Activated naive CD4-positive, alpha-beta T cell treated with anti-CD3 and anti-CD28 coated beads, Interleukin-2, amount 50 U/mL, for 72 hours (primary cell): ENCODE measurements around the gene SMIM23. TPM values are rescaled to one million over a fixed set of nuclear protein-coding genes. Genes with fewer than 3 reads are reported as not detected.
"Not testable (repeated sequence)": the region's sequence is repeated elsewhere in the genome, so short reads cannot be mapped to it uniquely, and the experiment has no call there.

ENCODE experiments used
- ATAC-seq, 2 donors: fragments of 150-1000 bp; cut with Tn5 transposase; 2 replicates each; pipeline ENCODE4 v1.10.0; 2021; ENCODE audit warnings: mild to moderate bottlenecking in 2 of 2, moderate library complexity in 2 of 2
- DNase-seq, 2 donors: peaks; one replicate each; pipeline ENCODE4 v3.0.0; 2021 to 2022; ENCODE audit warnings: low spot score in 2 of 2
- H3K27ac Mint-ChIP-seq, 2 donors: one replicate each; pipeline ENCODE4 v1.8.0; 2022; ENCODE audit warnings: mild to moderate bottlenecking in 2 of 2, mixed read lengths in 2 of 2
- H3K36me3 Mint-ChIP-seq, 2 donors: one replicate each; pipeline ENCODE4 v1.8.0; 2022; ENCODE audit warnings: mixed read lengths in 2 of 2
- H3K9me3 Mint-ChIP-seq, 2 donors: one replicate each; pipeline ENCODE4 v1.8.0; 2022; ENCODE audit warnings: mixed read lengths in 2 of 2
- total RNA-seq, 2 donors: library from RNA; stranded (reverse); gene quantifications; one replicate each; pipeline ENCODE4 v1.2.3, GENCODE V29; 2022

The SMIM23 gene
- total RNA-seq, 2 donors from 2014 or later, result not detected

GRCh38 chr5:171762903-171763302 is 22.7 kb upstream of the SMIM23 start:
- Mint-ChIP-seq H3K27ac (no peak overlapping the region), H3K36me3 (peaks cover 6 to 16% of the 10 kb centered on the region in 2 donors), H3K9me3 (peaks cover 16 to 26% of the 10 kb centered on the region in 2 donors)
- no peak for DNase-seq
- no peak for ATAC-seq

- ATAC-seq, result no peak
- no peak overlapping the region for H3K27ac Mint-ChIP-seq
These were observed 21.4 kb upstream of the SMIM23 start for GRCh38 chr5:171764265-171764664.

GRCh38 chr5:171766875-171767274 is 18.7 kb upstream of the SMIM23 start:
- DNase-seq, result no peak
- no peak overlapping the region for H3K27ac Mint-ChIP-seq
- peaks cover 10 to 19% of the 10 kb centered on the region in 2 donors for H3K9me3 Mint-ChIP-seq
- no peak for ATAC-seq
- H3K36me3 Mint-ChIP-seq, result peaks cover 6% of the 10 kb centered on the region in 2 donors

More at GRCh38 chr5:171764265-171764664, 21.4 kb upstream of the SMIM23 start:
- Mint-ChIP-seq H3K9me3 (peaks cover 10 to 19% of the 10 kb centered on the region in 2 donors), H3K36me3 (peaks cover 6% of the 10 kb centered on the region in 2 donors)
- DNase-seq, result no peak

- Mint-ChIP-seq H3K36me3 (peaks cover 6% of the 10 kb centered on the region in 2 donors), H3K27ac (peak overlapping the region in 1 of 2 donors; percentile 44), H3K9me3 (peaks cover 10 to 19% of the 10 kb centered on the region in 2 donors)
- no peak for DNase-seq
- no peak for ATAC-seq
These were observed 15.5 kb upstream of the SMIM23 start for GRCh38 chr5:171770153-171770552.

- no peaks in the 10 kb centered on the region for H3K36me3 Mint-ChIP-seq
- no peak for DNase-seq
- ATAC-seq, result no peak
- H3K9me3 Mint-ChIP-seq, result peaks cover 7% of the 10 kb centered on the region in 2 donors
- H3K27ac Mint-ChIP-seq, result no peak overlapping the region
These were observed 13.8 kb upstream of the SMIM23 start for GRCh38 chr5:171771856-171772255.

- Mint-ChIP-seq H3K9me3 (no peaks in the 10 kb centered on the region), H3K27ac (no peak overlapping the region), H3K36me3 (no peaks in the 10 kb centered on the region)
- no peak for ATAC-seq
- DNase-seq, result no peak
These were observed 12.5 kb upstream of the SMIM23 start for GRCh38 chr5:171773106-171773505.

- no peak for ATAC-seq
These were observed 11.2 kb upstream of the SMIM23 start for GRCh38 chr5:171774418-171774817.

GRCh38 chr5:171776213-171776612 is 9.4 kb upstream of the SMIM23 start:
- DNase-seq (no peak), ATAC-seq (no peak)
- no peaks in the 10 kb centered on the region for H3K9me3 Mint-ChIP-seq
- H3K36me3 Mint-ChIP-seq, result no peaks in the 10 kb centered on the region
- H3K27ac Mint-ChIP-seq, result no peak overlapping the region

More at GRCh38 chr5:171774418-171774817, 11.2 kb upstream of the SMIM23 start:
- Mint-ChIP-seq H3K9me3 (no peaks in the 10 kb centered on the region), H3K36me3 (no peaks in the 10 kb centered on the region), H3K27ac (no peak overlapping the region)
- DNase-seq, result no peak

GRCh38 chr5:171776770-171777759 is 8.6 kb upstream of the SMIM23 start:
- no peak overlapping the region for H3K27ac Mint-ChIP-seq
- DNase-seq, result no peak
- H3K9me3 Mint-ChIP-seq, result no peaks in the 10 kb centered on the region
- no peaks in the 10 kb centered on the region for H3K36me3 Mint-ChIP-seq
- no peak for ATAC-seq

- DNase-seq, H3K9me3 Mint-ChIP-seq, ATAC-seq, H3K27ac Mint-ChIP-seq, H3K36me3 Mint-ChIP-seq: not testable (repeated sequence)
These were observed 3.9 kb upstream of the SMIM23 start for GRCh38 chr5:171781744-171782143.

GRCh38 chr5:171782332-171782966 is 3.2 kb upstream of the SMIM23 start:
- H3K9me3 Mint-ChIP-seq, result no peaks in the 10 kb centered on the region
- no peak for ATAC-seq

GRCh38 chr5:171783051-171783450 is 2.6 kb upstream of the SMIM23 start:
- no peaks in the 10 kb centered on the region for H3K36me3 Mint-ChIP-seq
- no peak overlapping the region for H3K27ac Mint-ChIP-seq
- DNase-seq (no peak), ATAC-seq (no peak)
- no peaks in the 10 kb centered on the region for H3K9me3 Mint-ChIP-seq

More at GRCh38 chr5:171782332-171782966, 3.2 kb upstream of the SMIM23 start:
- Mint-ChIP-seq H3K27ac (no peak overlapping the region), H3K36me3 (no peaks in the 10 kb centered on the region)
- DNase-seq, result no peak

GRCh38 chr5:171789353-171789752 is 3.7 kb downstream of the SMIM23 start:
- DNase-seq (no peak), ATAC-seq (no peak)
- H3K9me3 Mint-ChIP-seq, result no peaks in the 10 kb centered on the region
- H3K36me3 Mint-ChIP-seq, result no peaks in the 10 kb centered on the region
- no peak overlapping the region for H3K27ac Mint-ChIP-seq

GRCh38 chr5:171790408-171790807 is 4.8 kb downstream of the SMIM23 start:
- Mint-ChIP-seq H3K36me3 (no peaks in the 10 kb centered on the region), H3K9me3 (no peaks in the 10 kb centered on the region), H3K27ac (no peak overlapping the region)
- ATAC-seq (no peak), DNase-seq (no peak)

GRCh38 chr5:171794470-171794960 is 8.9 kb downstream of the SMIM23 start:
- DNase-seq (no peak), ATAC-seq (no peak)
- Mint-ChIP-seq H3K36me3 (no peaks in the 10 kb centered on the region), H3K9me3 (no peaks in the 10 kb centered on the region), H3K27ac (no peak overlapping the region)

GRCh38 chr5:171795381-171795780 is 9.8 kb downstream of the SMIM23 start:
- Mint-ChIP-seq H3K27ac (no peak overlapping the region), H3K36me3 (no peaks in the 10 kb centered on the region), H3K9me3 (no peaks in the 10 kb centered on the region)
- DNase-seq (no peak), ATAC-seq (no peak)

- Mint-ChIP-seq H3K27ac (no peak overlapping the region), H3K36me3 (no peaks in the 10 kb centered on the region), H3K9me3 (no peaks in the 10 kb centered on the region)
- ATAC-seq (no peak), DNase-seq (no peak)
These were observed 10.8 kb downstream of the SMIM23 start for GRCh38 chr5:171796436-171796835.
